IMR-90 (cell line): ENCODE measurements around the gene S100Z. TPM values are rescaled to one million over a fixed set of nuclear protein-coding genes. Genes with fewer than 3 reads are reported as not detected.
"Not testable (repeated sequence)": the region's sequence is repeated elsewhere in the genome, so short reads cannot be mapped to it uniquely, and the experiment has no call there.

Experiments
- ATAC-seq: fragments of 200-7000 bp; cut with Tn5 transposase; 2 replicates; pipeline ENCODE4 v1.9.1; 2020; ENCODE audit warnings: low read depth, mild to moderate bottlenecking, moderate library complexity
- BruUV-seq: library from RNA; stranded (reverse); fragments of 400-500 nt; replicated peaks from 2 replicates; lab custom pipeline; 2021; lab: Mats Ljungman, UMichigan
- CTCF ChIA-PET: fragments of 300-600 bp; formaldehyde crosslinking; extraction: SDS; loops from one replicate; lab custom pipeline; 2021; ENCODE audit warnings: antibody characterized with exemption; lab: Yijun Ruan, JAX
- POLR2A ChIA-PET: fragments of 300-600 bp; sonication (Branson Sonifier 250); formaldehyde crosslinking; loops from one replicate; lab custom pipeline; 2022; ENCODE audit warnings: antibody characterized with exemption; ENCODE audit not compliant: unreplicated experiment; lab: Charles Lee
- DNase-seq: peaks from one replicate; pipeline ENCODE4 v3.0.0; 2013
- H2AFZ ChIP-seq: replicated peaks from 2 replicates; pipeline ENCODE3; 2013; ENCODE audit warnings: low read length, mild to moderate bottlenecking; ENCODE audit not compliant: poor library complexity
- H2AK5ac ChIP-seq: 2 replicates; pipeline ENCODE4 v1.6.1; 2013; ENCODE audit warnings: low read depth, low read length, inconsistent platforms
- H2AK9ac ChIP-seq: replicated peaks from 2 replicates; pipeline ENCODE3; 2013; ENCODE audit warnings: mild to moderate bottlenecking, low read depth, low read length, moderate library complexity; ENCODE audit not compliant: poor library complexity
- H2BK120ac ChIP-seq: 2 replicates; pipeline ENCODE4 v1.6.1; 2013; ENCODE audit warnings: low read depth, low read length, inconsistent platforms
- H2BK15ac ChIP-seq: 3 replicates; pipeline ENCODE4 v1.6.1; 2013; ENCODE audit warnings: low read depth, low read length, inconsistent platforms
- H2BK20ac ChIP-seq: 2 replicates; pipeline ENCODE4 v1.6.1; 2013; ENCODE audit warnings: low read depth, mild to moderate bottlenecking, inconsistent platforms, low read length, moderate library complexity
- H2BK5ac ChIP-seq: 2 replicates; pipeline ENCODE4 v1.6.1; 2013; ENCODE audit warnings: mild to moderate bottlenecking, low read depth, low read length, inconsistent platforms; ENCODE audit not compliant: poor library complexity, severe bottlenecking
- H3K14ac ChIP-seq: replicated peaks from 2 replicates; pipeline ENCODE4 v1.6.1; 2013; ENCODE audit warnings: low read depth, low read length, inconsistent platforms
- H3K18ac ChIP-seq: 2 replicates; pipeline ENCODE4 v1.6.1; 2013; ENCODE audit warnings: low read depth, low read length, control low read depth
- H3K23ac ChIP-seq: 2 replicates; pipeline ENCODE4 v1.6.1; 2013; ENCODE audit warnings: low read depth, low read length, inconsistent platforms
- H3K27ac ChIP-seq: 2 replicates; pipeline ENCODE4 v1.5.1; 2013; ENCODE audit warnings: mild to moderate bottlenecking, control low read depth, low read length; ENCODE audit not compliant: insufficient read depth
- H3K27me3 ChIP-seq: 2 replicates; pipeline ENCODE4 v1.6.1; 2013; ENCODE audit warnings: low read length; ENCODE audit not compliant: control insufficient read depth, insufficient read depth
- H3K36me3 ChIP-seq: 2 replicates; pipeline ENCODE4 v1.6.1; 2013; ENCODE audit warnings: low read length, mixed read lengths; ENCODE audit not compliant: control insufficient read depth, insufficient read depth
- H3K4ac ChIP-seq: 2 replicates; pipeline ENCODE4 v1.6.1; 2013; ENCODE audit warnings: low read depth, low read length, inconsistent platforms
- H3K4me1 ChIP-seq: 2 replicates; pipeline ENCODE4 v1.6.1; 2013; ENCODE audit warnings: low read length, mixed read lengths; ENCODE audit not compliant: control insufficient read depth, insufficient read depth
- H3K4me2 ChIP-seq: 2 replicates; pipeline ENCODE4 v1.6.1; 2013; ENCODE audit warnings: low read depth, mild to moderate bottlenecking, control low read depth, low read length, moderate library complexity
- H3K4me3 ChIP-seq: 2 replicates; pipeline ENCODE4 v1.5.1; 2013; ENCODE audit warnings: low read depth, mild to moderate bottlenecking, control low read depth, low read length, moderate library complexity; ENCODE audit not compliant: insufficient read depth
- H3K56ac ChIP-seq: 2 replicates; pipeline ENCODE4 v1.6.1; 2013; ENCODE audit warnings: low read length, inconsistent platforms; ENCODE audit not compliant: insufficient read depth; ENCODE audit errors: extremely low read depth
- H3K79me1 ChIP-seq, 2 experiments: 2 replicates each; pipeline ENCODE4 v1.6.1; 2013; ENCODE audit warnings: low read length in 2 of 2, inconsistent platforms in 1 of 2, low read depth in 1 of 2
- H3K9ac ChIP-seq: 2 replicates; pipeline ENCODE4 v1.6.1; 2013; ENCODE audit warnings: low read depth, low read length, control low read depth
- H3K9me1 ChIP-seq: 2 replicates; pipeline ENCODE4 v1.6.1; 2013; ENCODE audit warnings: low read length, inconsistent platforms; ENCODE audit not compliant: insufficient read depth
- H3K9me3 ChIP-seq: 2 replicates; pipeline ENCODE4 v1.6.1; 2013; ENCODE audit warnings: low read length; ENCODE audit not compliant: control insufficient read depth, insufficient read depth
- H4K20me1 ChIP-seq: 2 replicates; pipeline ENCODE4 v1.6.1; 2013; ENCODE audit warnings: low read length, inconsistent platforms; ENCODE audit not compliant: insufficient read depth
- H4K5ac ChIP-seq: 2 replicates; pipeline ENCODE4 v1.6.1; 2013; ENCODE audit warnings: mild to moderate bottlenecking, low read depth, low read length, control low read depth
- H4K8ac ChIP-seq, 2 experiments: 2 replicates each; pipeline ENCODE4 v1.6.1; 2013; ENCODE audit warnings: low read depth in 2 of 2, low read length in 2 of 2, control low read depth in 1 of 2, inconsistent platforms in 1 of 2
- H4K91ac ChIP-seq: 2 replicates; pipeline ENCODE4 v1.6.1; 2013; ENCODE audit warnings: low read depth, low read length, inconsistent platforms; ENCODE audit not compliant: insufficient read depth
- dilution Hi-C: fragments of 300-500 bp; cut with HindIII; formaldehyde crosslinking; loops from one replicate; pipeline ENCODE4 v1.14.3; 2018; ENCODE audit warnings: low sequenced_read_pairs; ENCODE audit not compliant: unreplicated experiment
- in situ Hi-C: fragments of 300-500 bp; cut with MboI; formaldehyde crosslinking; loops from 3 replicates; pipeline ENCODE4 v1.14.3; 2019; ENCODE audit warnings: low sequenced_read_pairs, inconsistent platforms, mixed read lengths
- intact Hi-C: fragments of 100-400 bp; cut with micrococcal nuclease; formaldehyde crosslinking; loops from 2 replicates; pipeline ENCODE4 v1.10.0; 2022
- polyA plus RNA-seq, 3 experiments: library from polyadenylated mRNA; depleted of rRNA; stranded (reverse); fragments of >200 nt; gene quantifications; 2 replicates each; pipeline ENCODE4 v1.2.3, GENCODE V29; 2012; ENCODE audit warnings: low replicate concordance in 1 of 3
- total RNA-seq: library from RNA; depleted of rRNA; stranded (reverse); fragments of >200 nt; gene quantifications from 2 replicates; pipeline ENCODE4 v1.2.3, GENCODE V29; 2012

S100Z gene
- total and polyA plus RNA-seq, 2 of the 4 experiments (the other 2 are of a cell fraction): not detected

DNA sequence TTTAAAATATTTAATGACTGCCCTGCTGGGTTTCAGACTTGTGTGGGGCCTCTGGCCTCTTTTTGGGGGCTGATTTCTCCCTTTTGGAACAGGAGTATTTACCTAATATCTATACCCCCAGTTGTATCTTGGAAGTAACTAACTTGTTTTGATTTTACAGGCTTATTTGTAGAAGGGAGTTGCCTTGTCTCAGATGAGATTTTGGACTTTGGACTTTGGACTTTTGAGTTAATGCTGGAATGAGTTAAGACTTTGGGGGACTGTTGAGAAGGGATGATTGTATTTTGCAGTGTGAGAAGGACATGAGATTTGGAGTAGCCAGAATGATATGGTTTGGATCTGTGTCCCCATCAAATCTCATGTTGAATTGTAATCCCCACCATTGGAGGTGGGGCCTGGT is 5.7 kb downstream of the S100Z start:
- H3K18ac ChIP-seq, H3K9ac ChIP-seq, H2AK9ac ChIP-seq, H3K4me2 ChIP-seq, H2BK15ac ChIP-seq, H2BK20ac ChIP-seq, H2BK5ac ChIP-seq, H3K4me1 ChIP-seq, H2AFZ ChIP-seq, H4K91ac ChIP-seq, H3K9me3 ChIP-seq, H3K4me3 ChIP-seq, H4K20me1 ChIP-seq, H4K8ac ChIP-seq, intact Hi-C loops, H3K36me3 ChIP-seq, in situ Hi-C loops, H2BK120ac ChIP-seq, H3K14ac ChIP-seq, H3K9me1 ChIP-seq, H3K56ac ChIP-seq, BruUV-seq, H3K79me1 ChIP-seq, H2AK5ac ChIP-seq, H3K4ac ChIP-seq, H3K27ac ChIP-seq, dilution Hi-C loops, H4K5ac ChIP-seq, H3K27me3 ChIP-seq, ATAC-seq, H3K23ac ChIP-seq, POLR2A ChIA-PET, DNase-seq: not testable (repeated sequence)
- CTCF ChIA-PET: interaction anchor here (0.6 kb wide), 1 partner anchor 24 kb away, joined by 11 read pairs; no protein-coding TSS in a partner anchor
